Caco-2 (cell line): ENCODE data around the gene ASTN2. TPM values are rescaled to one million over a fixed set of nuclear protein-coding genes. Genes with fewer than 3 reads are reported as not detected.

Source experiments
- BruUV-seq: library from RNA; stranded (reverse); fragments of 400-500 nt; replicated peaks from 2 replicates; lab custom pipeline; 2021; lab: Mats Ljungman, UMichigan
- CTCF ChIA-PET: fragments of 300-600 bp; sonication (Branson Sonifier 250); formaldehyde crosslinking; loops from one replicate; lab custom pipeline; 2022; ENCODE audit warnings: antibody characterized with exemption; lab: Charles Lee
- POLR2A ChIA-PET: fragments of 300-600 bp; sonication (Branson Sonifier 250); formaldehyde crosslinking; loops from one replicate; lab custom pipeline; 2022; ENCODE audit warnings: antibody characterized with exemption; lab: Charles Lee
- DNase-seq, 2 experiments: peaks; one replicate each; pipeline versions ENCODE4 v3.0.0 to v3.0.0-alpha.2; 2020 to 2022
- H3K27me3 ChIP-seq: replicated peaks from 2 replicates; pipeline ENCODE4 v1.6.0; 2011; ENCODE audit warnings: low read length; ENCODE audit not compliant: control insufficient read depth, insufficient read depth
- H3K36me3 ChIP-seq: 2 replicates; pipeline ENCODE4 v1.5.1; 2011; ENCODE audit warnings: low read length; ENCODE audit not compliant: control insufficient read depth, insufficient read depth
- H3K4me1 ChIP-seq: fragments of 250-450 bp; sonication (Bioruptor Pico); 2 replicates; pipeline ENCODE4 v1.5.1; 2020; ENCODE audit warnings: mild to moderate bottlenecking
- H3K4me3 ChIP-seq: 2 replicates; pipeline ENCODE4 v1.5.1; 2011; ENCODE audit warnings: low read depth, mild to moderate bottlenecking, control low read depth, low read length
- H3K9me3 ChIP-seq: fragments of 250-450 bp; sonication (Bioruptor Pico); 2 replicates; pipeline ENCODE4 v1.5.1; 2020; ENCODE audit warnings: mild to moderate bottlenecking, moderate library complexity
- H3K27ac Mint-ChIP-seq: one replicate; pipeline ENCODE4 v1.8.0; 2022; ENCODE audit warnings: mixed read lengths; ENCODE audit not compliant: unreplicated experiment
- H3K27me3 Mint-ChIP-seq: one replicate; pipeline ENCODE4 v1.8.0; 2022; ENCODE audit warnings: mixed read lengths; ENCODE audit not compliant: insufficient read depth, unreplicated experiment
- H3K36me3 Mint-ChIP-seq: one replicate; pipeline ENCODE4 v1.8.0; 2022; ENCODE audit warnings: mild to moderate bottlenecking, mixed read lengths; ENCODE audit not compliant: insufficient read depth, unreplicated experiment
- H3K4me1 Mint-ChIP-seq: one replicate; pipeline ENCODE4 v1.8.0; 2022; ENCODE audit warnings: low read depth, mixed read lengths; ENCODE audit not compliant: unreplicated experiment
- H3K4me3 Mint-ChIP-seq: one replicate; pipeline ENCODE4 v1.8.0; 2022; ENCODE audit warnings: mild to moderate bottlenecking, moderate library complexity, mixed read lengths; ENCODE audit not compliant: unreplicated experiment
- H3K9me3 Mint-ChIP-seq: one replicate; pipeline ENCODE4 v1.8.0; 2022; ENCODE audit warnings: mixed read lengths; ENCODE audit not compliant: unreplicated experiment
- intact Hi-C: fragments of 100-400 bp; cut with micrococcal nuclease; formaldehyde crosslinking; loops from one replicate; pipeline ENCODE4 v1.10.0; 2022; ENCODE audit not compliant: unreplicated experiment
- total RNA-seq: library from RNA; stranded (reverse); gene quantifications from 2 replicates; pipeline ENCODE4 v1.2.3, GENCODE V29; 2022
- TF ChIP-seq, protein P1 (sequence below), 2 experiments: fragments of 200-600 bp in 1 of 2; IDR thresholded peaks; 1 replicate in 1 of 2; 2 replicates in 1 of 2; pipeline versions ENCODE4 v1.5.1 to v1.8.0; 2011 to 2022; ENCODE audit warnings: antibody characterized with exemption in 1 of 2, control low read depth in 1 of 2, inconsistent platforms in 1 of 2, low read depth in 1 of 2, low read length in 1 of 2, mild to moderate bottlenecking in 1 of 2, moderate library complexity in 1 of 2; ENCODE audit not compliant: insufficient read depth in 1 of 2, severe bottlenecking in 1 of 2, unreplicated experiment in 1 of 2

The ASTN2 gene
- total RNA-seq, 1 experiment from 2014 or later: 12.7 TPM

DNA sequence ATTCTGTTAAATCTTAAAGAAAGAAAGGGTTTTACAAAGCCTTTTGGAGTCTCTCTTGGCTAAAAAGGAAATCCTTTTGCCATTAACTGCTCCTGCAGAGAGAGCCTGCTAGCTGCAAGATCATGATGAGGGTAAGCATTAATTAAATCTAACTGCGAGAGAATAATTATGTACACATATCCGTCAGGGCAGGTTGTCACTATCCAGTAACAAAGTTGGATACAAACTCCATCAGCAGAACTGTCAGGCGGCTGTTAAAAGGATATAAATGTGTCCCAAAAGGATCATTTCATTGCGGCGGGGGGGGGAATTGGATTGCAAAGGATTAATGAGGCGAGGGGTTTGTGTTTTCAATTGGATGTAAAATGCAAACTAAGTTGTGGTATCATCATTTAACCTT lies 289.3 kb downstream of the ASTN2 start:
- Mint-ChIP-seq H3K36me3 (no peaks in the 10 kb centered on the region), H3K27ac (no peak overlapping the region), H3K4me3 (no peak overlapping the region), H3K4me1 (no peaks in the 10 kb centered on the region), H3K27me3 (no peaks in the 10 kb centered on the region), H3K9me3 (peaks cover 12% of the 10 kb centered on the region)
- TF ChIP-seq, protein P1, sequence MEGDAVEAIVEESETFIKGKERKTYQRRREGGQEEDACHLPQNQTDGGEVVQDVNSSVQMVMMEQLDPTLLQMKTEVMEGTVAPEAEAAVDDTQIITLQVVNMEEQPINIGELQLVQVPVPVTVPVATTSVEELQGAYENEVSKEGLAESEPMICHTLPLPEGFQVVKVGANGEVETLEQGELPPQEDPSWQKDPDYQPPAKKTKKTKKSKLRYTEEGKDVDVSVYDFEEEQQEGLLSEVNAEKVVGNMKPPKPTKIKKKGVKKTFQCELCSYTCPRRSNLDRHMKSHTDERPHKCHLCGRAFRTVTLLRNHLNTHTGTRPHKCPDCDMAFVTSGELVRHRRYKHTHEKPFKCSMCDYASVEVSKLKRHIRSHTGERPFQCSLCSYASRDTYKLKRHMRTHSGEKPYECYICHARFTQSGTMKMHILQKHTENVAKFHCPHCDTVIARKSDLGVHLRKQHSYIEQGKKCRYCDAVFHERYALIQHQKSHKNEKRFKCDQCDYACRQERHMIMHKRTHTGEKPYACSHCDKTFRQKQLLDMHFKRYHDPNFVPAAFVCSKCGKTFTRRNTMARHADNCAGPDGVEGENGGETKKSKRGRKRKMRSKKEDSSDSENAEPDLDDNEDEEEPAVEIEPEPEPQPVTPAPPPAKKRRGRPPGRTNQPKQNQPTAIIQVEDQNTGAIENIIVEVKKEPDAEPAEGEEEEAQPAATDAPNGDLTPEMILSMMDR (IDR thresholded peaks at IDR 0.05; ENCODE audit: insufficient read depth in 1 of 2, low read depth in 1 of 2, low read length in 1 of 2, severe bottlenecking in 1 of 2, unreplicated experiment in 1 of 2): no peak
- DNase-seq: no peak
- H3K27me3 ChIP-seq: no peaks in the 10 kb centered on the region
- ChIA-PET CTCF (no interaction called here), POLR2A (no interaction called here)
- intact Hi-C loops: no loop called here
- no peak overlapping the region for H3K4me3 ChIP-seq
- no peaks in the 10 kb centered on the region for H3K9me3 ChIP-seq
- BruUV-seq: no TSS peak
- no peaks in the 10 kb centered on the region for H3K4me1 ChIP-seq
- no peaks in the 10 kb centered on the region for H3K36me3 ChIP-seq

DNA sequence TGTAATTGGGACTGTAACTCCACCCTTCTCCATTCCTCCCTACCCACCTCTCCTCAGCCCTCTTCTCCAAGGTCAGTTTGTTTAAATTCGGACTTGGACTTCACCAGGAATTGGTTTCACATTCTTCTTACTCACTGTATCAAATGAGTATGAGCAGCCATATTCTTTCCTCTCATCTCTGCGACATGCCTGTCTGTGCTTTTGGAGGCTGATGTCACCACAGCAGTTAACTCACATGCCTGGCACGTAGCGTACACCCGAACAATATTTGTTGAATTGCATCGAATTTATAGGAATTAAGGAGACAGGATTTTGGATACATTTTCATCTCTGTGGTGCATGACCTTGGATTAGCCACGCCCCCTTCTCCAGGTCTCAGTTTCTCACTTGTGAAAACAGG lies 291.1 kb downstream of the ASTN2 start:
- no TSS peak for BruUV-seq
- Histone ChIP-seq H3K27me3 (no peaks in the 10 kb centered on the region), H3K36me3 (no peaks in the 10 kb centered on the region), H3K4me1 (no peaks in the 10 kb centered on the region), H3K4me3 (no peak overlapping the region), H3K9me3 (no peaks in the 10 kb centered on the region)
- intact Hi-C loops: no loop called here
- Mint-ChIP-seq H3K4me3 (no peak overlapping the region), H3K36me3 (no peaks in the 10 kb centered on the region), H3K4me1 (no peaks in the 10 kb centered on the region), H3K9me3 (peaks cover 3% of the 10 kb centered on the region), H3K27ac (no peak overlapping the region), H3K27me3 (peaks cover 1% of the 10 kb centered on the region)
- ChIA-PET CTCF (no interaction called here), POLR2A (no interaction called here)
- TF ChIP-seq, protein P1 (IDR thresholded peaks at IDR 0.05; ENCODE audit: insufficient read depth in 1 of 2, low read depth in 1 of 2, low read length in 1 of 2, severe bottlenecking in 1 of 2, unreplicated experiment in 1 of 2): no peak
- DNase-seq: no peak

DNA sequence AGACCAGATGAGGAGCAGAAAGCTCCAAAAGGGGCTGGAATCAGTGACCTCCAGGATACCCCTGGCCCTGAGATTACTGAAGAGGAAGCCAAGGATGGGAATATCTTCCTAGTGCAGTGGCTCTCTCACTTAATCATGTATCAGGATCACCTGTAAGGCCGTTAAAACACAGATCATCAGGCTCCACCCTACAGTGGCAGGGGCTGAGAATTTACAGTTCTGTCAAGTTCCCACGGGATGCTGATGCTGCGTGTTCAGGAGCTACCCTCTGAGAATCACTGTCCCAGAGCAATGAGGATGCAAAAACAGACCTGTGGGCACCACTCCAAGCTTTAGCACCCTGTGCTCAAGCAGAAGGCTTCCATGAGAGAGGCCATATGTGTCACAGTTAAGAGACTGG lies 291.9 kb downstream of the ASTN2 start:
- TF ChIP-seq, protein P1 (IDR thresholded peaks at IDR 0.05; ENCODE audit: insufficient read depth in 1 of 2, low read depth in 1 of 2, low read length in 1 of 2, severe bottlenecking in 1 of 2, unreplicated experiment in 1 of 2): no peak
- CTCF ChIA-PET: no interaction called here
- H3K36me3 Mint-ChIP-seq: no peaks in the 10 kb centered on the region
- no TSS peak for BruUV-seq
- POLR2A ChIA-PET: no interaction called here
- Histone ChIP-seq H3K4me1 (no peaks in the 10 kb centered on the region), H3K36me3 (no peaks in the 10 kb centered on the region), H3K9me3 (no peaks in the 10 kb centered on the region), H3K27me3 (no peaks in the 10 kb centered on the region), H3K4me3 (no peak overlapping the region)
- H3K4me1 Mint-ChIP-seq: no peaks in the 10 kb centered on the region
- no peak overlapping the region for H3K4me3 Mint-ChIP-seq
- H3K9me3 Mint-ChIP-seq: no peaks in the 10 kb centered on the region
- intact Hi-C loops: no loop called here
- DNase-seq: no peak
- no peak overlapping the region for H3K27ac Mint-ChIP-seq
- H3K27me3 Mint-ChIP-seq: peaks cover 4% of the 10 kb centered on the region
